HEK293 (cell line): ENCODE data around the gene CDC27.

ENCODE experiments used
- CTCF ChIA-PET: fragments of 350-600 bp; formaldehyde crosslinking; extraction: SDS; loops from one replicate; lab custom pipeline; 2021; ENCODE audit warnings: antibody characterized with exemption; lab: Yijun Ruan, JAX
- POLR2A ChIA-PET: fragments of 300-600 bp; formaldehyde crosslinking; extraction: SDS; loops from one replicate; lab custom pipeline; 2020; ENCODE audit warnings: antibody characterized with exemption, inconsistent platforms; lab: Yijun Ruan, JAX
- H3K27ac ChIP-seq: fragments of 200-500 bp; sonication (Bioruptor generic); 2 replicates; pipeline ENCODE4 v1.5.1; 2014; ENCODE audit warnings: low read depth, low read length, control low read depth, inconsistent platforms; ENCODE audit errors: extremely low read depth
- H3K36me3 ChIP-seq, 2 experiments: fragments of 200-500 bp in 1 of 2; sonication (Bioruptor generic) in 1 of 2; 1 replicate in 1 of 2; 2 replicates in 1 of 2; pipeline ENCODE4 v1.5.1; 2014 to 2017; ENCODE audit warnings: inconsistent platforms in 2 of 2, low read length in 2 of 2; ENCODE audit not compliant: control insufficient read depth in 2 of 2, insufficient read depth in 1 of 2
- H3K4me1 ChIP-seq: fragments of 200-500 bp; sonication (Bioruptor generic); 2 replicates; pipeline ENCODE4 v1.5.1; 2014; ENCODE audit warnings: mild to moderate bottlenecking, low read length, inconsistent platforms; ENCODE audit not compliant: control insufficient read depth, insufficient read depth
- H3K4me3 ChIP-seq: 2 replicates; pipeline ENCODE4 v1.5.1; 2011; ENCODE audit warnings: low read depth, mild to moderate bottlenecking, control low read depth, low read length, moderate library complexity
- H3K9me3 ChIP-seq: fragments of 200-500 bp; sonication (Bioruptor generic); 2 replicates; pipeline ENCODE4 v1.5.1; 2014; ENCODE audit warnings: low read depth, low read length, inconsistent platforms; ENCODE audit not compliant: control insufficient read depth, insufficient read depth
- ZBTB8A ChIP-seq: fragments of 450-650 bp; formaldehyde crosslinking; IDR thresholded peaks from 2 replicates; pipeline ENCODE4 v1.5.1; 2016; ENCODE audit warnings: missing biosample characterization, missing genetic modification characterization
- ZFHX2 ChIP-seq: fragments of 450-650 bp; formaldehyde crosslinking; conservative IDR thresholded peaks from 2 replicates; pipeline ENCODE4 v1.5.1; 2016; ENCODE audit warnings: missing biosample characterization, missing genetic modification characterization
- ZNF133 ChIP-seq: fragments of 450-650 bp; formaldehyde crosslinking; IDR thresholded peaks from 2 replicates; pipeline ENCODE4 v1.5.1; 2016; ENCODE audit warnings: missing biosample characterization, missing genetic modification characterization
- ZNF184 ChIP-seq: fragments of 450-650 bp; IDR thresholded peaks from 2 replicates; pipeline ENCODE4 v1.5.1; 2018; ENCODE audit warnings: missing biosample characterization, mild to moderate bottlenecking, missing genetic modification characterization
- ZNF2 ChIP-seq: fragments of 450-650 bp; formaldehyde crosslinking; IDR thresholded peaks from 2 replicates; pipeline ENCODE4 v1.5.1; 2016; ENCODE audit warnings: missing biosample characterization, missing genetic modification characterization
- ZNF335 ChIP-seq: fragments of 450-650 bp; formaldehyde crosslinking; conservative IDR thresholded peaks from 2 replicates; pipeline ENCODE4 v1.5.1; 2016; ENCODE audit warnings: missing biosample characterization, missing genetic modification characterization
- ZNF366 ChIP-seq: fragments of 450-650 bp; formaldehyde crosslinking; conservative IDR thresholded peaks from 2 replicates; pipeline ENCODE4 v1.5.1; 2016; ENCODE audit warnings: missing biosample characterization, missing genetic modification characterization
- ZNF404 ChIP-seq: fragments of 450-650 bp; formaldehyde crosslinking; IDR thresholded peaks from 2 replicates; pipeline ENCODE4 v1.5.1; 2017; ENCODE audit warnings: missing biosample characterization, missing genetic modification characterization
- ZNF501 ChIP-seq: fragments of 450-650 bp; formaldehyde crosslinking; IDR thresholded peaks from 2 replicates; pipeline ENCODE4 v1.5.1; 2016; ENCODE audit warnings: missing biosample characterization, missing genetic modification characterization
- ZNF600 ChIP-seq: fragments of 450-650 bp; formaldehyde crosslinking; IDR thresholded peaks from 2 replicates; pipeline ENCODE4 v1.5.1; 2016; ENCODE audit warnings: missing biosample characterization, missing genetic modification characterization
- ZNF664 ChIP-seq: fragments of 450-650 bp; formaldehyde crosslinking; IDR thresholded peaks from 2 replicates; pipeline ENCODE4 v1.5.1; 2016; ENCODE audit warnings: missing biosample characterization, missing genetic modification characterization
- ZNF76 ChIP-seq: fragments of 450-650 bp; formaldehyde crosslinking; IDR thresholded peaks from 2 replicates; pipeline ENCODE4; 2016; ENCODE audit warnings: low read depth, missing biosample characterization, missing genetic modification characterization, borderline replicate concordance
- TF ChIP-seq, protein P1 (sequence below): fragments of 450-650 bp; formaldehyde crosslinking; IDR thresholded peaks from 2 replicates; pipeline ENCODE4 v1.5.1; 2016; ENCODE audit warnings: missing biosample characterization, missing genetic modification characterization
- TF ChIP-seq, protein P2 (sequence below): fragments of 450-650 bp; formaldehyde crosslinking; IDR thresholded peaks from 2 replicates; pipeline ENCODE4 v1.5.1; 2016; ENCODE audit warnings: missing biosample characterization, missing genetic modification characterization, borderline replicate concordance

The CDC27 gene

DNA sequence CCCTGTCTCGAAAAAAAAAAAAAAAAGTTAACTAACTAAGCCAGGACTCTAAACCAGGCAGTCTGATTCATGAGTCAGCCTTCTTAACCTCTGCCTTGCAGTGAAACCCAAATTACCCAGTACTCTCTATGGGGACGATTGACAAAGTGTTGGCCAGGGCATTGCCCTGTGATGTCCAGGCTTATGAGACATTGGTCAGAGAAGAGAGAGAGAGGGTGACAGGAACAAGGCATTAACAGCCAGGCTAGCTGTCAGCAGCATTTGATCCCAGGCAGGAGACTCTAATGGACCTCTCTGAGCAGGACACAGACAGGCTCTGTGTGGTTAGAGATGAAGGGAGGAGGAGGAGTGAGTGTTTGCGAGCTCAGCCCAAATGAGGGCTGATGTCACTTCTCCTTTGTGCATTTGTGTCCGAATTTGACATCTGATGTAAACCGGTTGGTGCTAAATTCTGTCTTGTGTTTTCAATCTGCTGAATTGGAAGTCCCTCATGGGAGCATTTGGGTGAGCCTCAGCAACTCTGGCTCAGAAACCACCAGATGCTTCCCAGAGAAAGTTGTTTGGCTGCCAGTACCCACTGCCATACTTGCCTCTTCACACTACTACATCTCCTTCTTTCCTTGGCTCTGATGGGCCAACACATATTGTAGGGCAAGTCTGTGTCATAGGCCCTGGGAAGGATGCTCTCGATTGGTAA, 15.8 kb upstream of the CDC27 start:
- Histone ChIP-seq H3K36me3 (no peaks in the 10 kb centered on the region), H3K9me3 (no peaks in the 10 kb centered on the region), H3K4me1 (0 out of 2 replicates have a peak, but pooled peaks cover 5% of the 10 kb centered on the region), H3K4me3 (no peak overlapping the region), H3K27ac (no peak overlapping the region)
- CTCF ChIA-PET = interaction anchor here (1.3 to 2.1 kb wide), 2 partner anchors 10 to 24 kb away, joined by 4 to 7 read pairs; no protein-coding TSS in a partner anchor
- TF ChIP-seq ZNF133 (tag by site-specific recombination) = no peak
- no peak for TF ChIP-seq ZNF184 (tag by site-specific recombination)
- no peak for TF ChIP-seq ZNF501
- TF ChIP-seq ZNF366 = peak; percentile 84
- peak; percentile 90 for TF ChIP-seq ZBTB8A (tag by site-specific recombination)
- 0 out of 2 replicates have a peak, but pooled peaks have one; percentile 53 for TF ChIP-seq ZNF664
- TF ChIP-seq ZNF335 = peak; percentile 80
- TF ChIP-seq, protein P1, sequence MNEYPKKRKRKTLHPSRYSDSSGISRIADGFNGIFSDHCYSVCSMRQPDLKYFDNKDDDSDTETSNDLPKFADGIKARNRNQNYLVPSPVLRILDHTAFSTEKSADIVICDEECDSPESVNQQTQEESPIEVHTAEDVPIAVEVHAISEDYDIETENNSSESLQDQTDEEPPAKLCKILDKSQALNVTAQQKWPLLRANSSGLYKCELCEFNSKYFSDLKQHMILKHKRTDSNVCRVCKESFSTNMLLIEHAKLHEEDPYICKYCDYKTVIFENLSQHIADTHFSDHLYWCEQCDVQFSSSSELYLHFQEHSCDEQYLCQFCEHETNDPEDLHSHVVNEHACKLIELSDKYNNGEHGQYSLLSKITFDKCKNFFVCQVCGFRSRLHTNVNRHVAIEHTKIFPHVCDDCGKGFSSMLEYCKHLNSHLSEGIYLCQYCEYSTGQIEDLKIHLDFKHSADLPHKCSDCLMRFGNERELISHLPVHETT = no peak
- TF ChIP-seq ZNF600 = peak; percentile 23; the same call in 1 of the 2 replicates
- no peak for TF ChIP-seq ZNF404 (tag by site-specific recombination)
- TF ChIP-seq, protein P2, sequence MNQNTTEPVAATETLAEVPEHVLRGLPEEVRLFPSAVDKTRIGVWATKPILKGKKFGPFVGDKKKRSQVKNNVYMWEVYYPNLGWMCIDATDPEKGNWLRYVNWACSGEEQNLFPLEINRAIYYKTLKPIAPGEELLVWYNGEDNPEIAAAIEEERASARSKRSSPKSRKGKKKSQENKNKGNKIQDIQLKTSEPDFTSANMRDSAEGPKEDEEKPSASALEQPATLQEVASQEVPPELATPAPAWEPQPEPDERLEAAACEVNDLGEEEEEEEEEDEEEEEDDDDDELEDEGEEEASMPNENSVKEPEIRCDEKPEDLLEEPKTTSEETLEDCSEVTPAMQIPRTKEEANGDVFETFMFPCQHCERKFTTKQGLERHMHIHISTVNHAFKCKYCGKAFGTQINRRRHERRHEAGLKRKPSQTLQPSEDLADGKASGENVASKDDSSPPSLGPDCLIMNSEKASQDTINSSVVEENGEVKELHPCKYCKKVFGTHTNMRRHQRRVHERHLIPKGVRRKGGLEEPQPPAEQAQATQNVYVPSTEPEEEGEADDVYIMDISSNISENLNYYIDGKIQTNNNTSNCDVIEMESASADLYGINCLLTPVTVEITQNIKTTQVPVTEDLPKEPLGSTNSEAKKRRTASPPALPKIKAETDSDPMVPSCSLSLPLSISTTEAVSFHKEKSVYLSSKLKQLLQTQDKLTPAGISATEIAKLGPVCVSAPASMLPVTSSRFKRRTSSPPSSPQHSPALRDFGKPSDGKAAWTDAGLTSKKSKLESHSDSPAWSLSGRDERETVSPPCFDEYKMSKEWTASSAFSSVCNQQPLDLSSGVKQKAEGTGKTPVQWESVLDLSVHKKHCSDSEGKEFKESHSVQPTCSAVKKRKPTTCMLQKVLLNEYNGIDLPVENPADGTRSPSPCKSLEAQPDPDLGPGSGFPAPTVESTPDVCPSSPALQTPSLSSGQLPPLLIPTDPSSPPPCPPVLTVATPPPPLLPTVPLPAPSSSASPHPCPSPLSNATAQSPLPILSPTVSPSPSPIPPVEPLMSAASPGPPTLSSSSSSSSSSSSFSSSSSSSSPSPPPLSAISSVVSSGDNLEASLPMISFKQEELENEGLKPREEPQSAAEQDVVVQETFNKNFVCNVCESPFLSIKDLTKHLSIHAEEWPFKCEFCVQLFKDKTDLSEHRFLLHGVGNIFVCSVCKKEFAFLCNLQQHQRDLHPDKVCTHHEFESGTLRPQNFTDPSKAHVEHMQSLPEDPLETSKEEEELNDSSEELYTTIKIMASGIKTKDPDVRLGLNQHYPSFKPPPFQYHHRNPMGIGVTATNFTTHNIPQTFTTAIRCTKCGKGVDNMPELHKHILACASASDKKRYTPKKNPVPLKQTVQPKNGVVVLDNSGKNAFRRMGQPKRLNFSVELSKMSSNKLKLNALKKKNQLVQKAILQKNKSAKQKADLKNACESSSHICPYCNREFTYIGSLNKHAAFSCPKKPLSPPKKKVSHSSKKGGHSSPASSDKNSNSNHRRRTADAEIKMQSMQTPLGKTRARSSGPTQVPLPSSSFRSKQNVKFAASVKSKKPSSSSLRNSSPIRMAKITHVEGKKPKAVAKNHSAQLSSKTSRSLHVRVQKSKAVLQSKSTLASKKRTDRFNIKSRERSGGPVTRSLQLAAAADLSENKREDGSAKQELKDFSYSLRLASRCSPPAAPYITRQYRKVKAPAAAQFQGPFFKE (tag by site-specific recombination) = no peak
- no peak for TF ChIP-seq ZFHX2 (tag by site-specific recombination)
- TF ChIP-seq ZNF76 = no peak
- POLR2A ChIA-PET = no interaction called here

DNA sequence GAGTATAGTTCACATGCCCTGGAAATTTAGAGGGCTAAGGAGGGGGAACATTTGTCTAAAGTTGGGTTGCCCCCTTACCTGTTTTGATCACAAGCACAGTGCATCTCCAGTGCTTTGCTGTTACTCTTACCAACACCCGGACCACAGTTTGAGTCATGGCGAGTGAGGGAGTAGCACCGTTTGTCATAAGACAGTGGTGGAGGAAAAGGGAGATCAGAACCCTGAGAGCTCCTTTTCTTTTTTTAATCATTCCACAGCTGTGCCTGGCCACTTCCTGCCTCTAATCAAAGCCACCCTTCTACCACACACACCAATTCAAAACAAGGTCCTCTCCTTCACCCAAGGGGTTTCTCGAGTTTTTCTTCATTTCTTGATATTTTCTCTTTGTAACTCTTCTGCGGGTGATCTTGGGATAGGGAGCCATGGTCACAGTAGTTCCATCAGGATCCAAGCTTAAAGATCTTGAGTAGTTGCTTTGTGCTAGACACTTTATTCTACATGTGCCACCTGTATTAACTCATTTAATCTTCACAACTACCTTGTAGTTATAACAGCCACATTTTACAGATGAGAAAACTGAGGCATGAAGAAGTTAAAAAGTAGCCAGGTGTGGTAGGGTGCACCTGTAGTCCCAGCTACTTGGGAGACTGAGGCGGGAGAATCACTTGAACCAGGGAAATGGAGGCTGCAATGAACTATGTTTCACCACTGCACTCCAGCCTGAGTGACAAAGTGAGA, 15.1 kb upstream of the CDC27 start:
- H3K4me1 ChIP-seq = 0 out of 2 replicates have a peak, but pooled peaks cover 5% of the 10 kb centered on the region
- TF ChIP-seq ZNF2 (tag by site-specific recombination) = no peak
- TF ChIP-seq ZNF664 = 0 out of 2 replicates have a peak, but pooled peaks have one; percentile 24
- H3K27ac ChIP-seq = no peak overlapping the region
- no peaks in the 10 kb centered on the region for H3K36me3 ChIP-seq
- no peak overlapping the region for H3K4me3 ChIP-seq
- CTCF ChIA-PET = interaction anchor here (0.8 to 1.3 kb wide), 2 partner anchors 10 to 15 kb away, joined by 4 to 5 read pairs; partner anchors contain the start of gene CDC27
- POLR2A ChIA-PET = no interaction called here
- H3K9me3 ChIP-seq = no peaks in the 10 kb centered on the region
